GM18498 (cell line): ENCODE data around the gene SLC25A29.
"Not testable (repeated sequence)": the region's sequence is repeated elsewhere in the genome, so short reads cannot be mapped to it uniquely, and the experiment has no call there.

Experiments
- ATAC-seq: cut with Tn5 transposase; IDR thresholded peaks from one replicate; pipeline ENCODE4 v1.9.1; 2021; ENCODE audit warnings: mild to moderate bottlenecking, moderate library complexity; ENCODE audit not compliant: unreplicated experiment

The SLC25A29 gene

GRCh38 chr14:100313464-100314230, 7.4 kb upstream of the SLC25A29 start:
- no peak for ATAC-seq

- ATAC-seq: no peak
Observed at GRCh38 chr14:100312877-100313400, 6.7 kb upstream of the SLC25A29 start.

GRCh38 chr14:100312110-100312876, 6.0 kb upstream of the SLC25A29 start:
- not testable (repeated sequence) for ATAC-seq

GRCh38 chr14:100309028-100309737, 2.9 kb upstream of the SLC25A29 start:
- no peak for ATAC-seq

- not testable (repeated sequence) for ATAC-seq
Observed at GRCh38 chr14:100308427-100308792, 2.2 kb upstream of the SLC25A29 start.

- ATAC-seq: no peak
Observed at GRCh38 chr14:100307766-100308426, 1.7 kb upstream of the SLC25A29 start.

- ATAC-seq: peak; percentile 5
Observed at GRCh38 chr14:100306998-100307765, 938 bp upstream of the SLC25A29 start.

GRCh38 chr14:100305324-100306100, 732 bp downstream of the SLC25A29 start:
- ATAC-seq: no peak

GRCh38 chr14:100304825-100305323, 1.4 kb downstream of the SLC25A29 start:
- ATAC-seq: no peak

- ATAC-seq: no peak
Observed at GRCh38 chr14:100303925-100304324, 2.3 kb downstream of the SLC25A29 start.

- ATAC-seq: no peak
Observed at GRCh38 chr14:100303179-100303578, 3.1 kb downstream of the SLC25A29 start.

- ATAC-seq: no peak
Observed at GRCh38 chr14:100302616-100303015, 3.6 kb downstream of the SLC25A29 start.

- no peak for ATAC-seq
Observed at GRCh38 chr14:100299238-100299560, 7.0 kb downstream of the SLC25A29 start.

- no peak for ATAC-seq
Observed at GRCh38 chr14:100298551-100299237, 7.5 kb downstream of the SLC25A29 start.

- peak; percentile 91 for ATAC-seq
Observed at GRCh38 chr14:100297320-100298300, 8.6 kb downstream of the SLC25A29 start.

GRCh38 chr14:100296729-100297128, 9.5 kb downstream of the SLC25A29 start:
- ATAC-seq: not testable (repeated sequence)

- no peak for ATAC-seq
Observed at GRCh38 chr14:100296106-100296651, 10.1 kb downstream of the SLC25A29 start.
